Ishikawa (cell line): ENCODE measurements around the gene APOF.

Experiments
- CEBPB ChIP-seq: IDR thresholded peaks from 2 replicates; pipeline ENCODE4 v1.6.1; 2012
- CREB1 ChIP-seq: IDR thresholded peaks from 2 replicates; pipeline ENCODE4 v1.6.1; 2012; ENCODE audit warnings: low read depth
- EGR1 ChIP-seq: IDR thresholded peaks from 2 replicates; pipeline ENCODE4 v1.6.1; 2012
- EP300 ChIP-seq: IDR thresholded peaks from 2 replicates; pipeline ENCODE4 v1.6.1; 2012; ENCODE audit warnings: borderline replicate concordance
- FOXM1 ChIP-seq: IDR thresholded peaks from 2 replicates; pipeline ENCODE4 v1.6.1; 2012; ENCODE audit warnings: low read depth, borderline replicate concordance
- NFIC ChIP-seq: IDR thresholded peaks from 2 replicates; pipeline ENCODE4 v1.6.1; 2012
- TAF1 ChIP-seq: IDR thresholded peaks from 2 replicates; pipeline ENCODE4 v1.6.1; 2012; ENCODE audit warnings: low read depth, mild to moderate bottlenecking
- YY1 ChIP-seq: IDR thresholded peaks from 2 replicates; pipeline ENCODE4 v1.6.1; 2012; ENCODE audit warnings: low read depth
- ZBTB7A ChIP-seq: IDR thresholded peaks from 2 replicates; pipeline ENCODE4 v1.6.1; 2012; ENCODE audit warnings: low read depth
- TF ChIP-seq, protein P1 (sequence below): IDR thresholded peaks from 2 replicates; pipeline ENCODE4 v1.6.1; 2012
- TF ChIP-seq, protein P2 (sequence below): IDR thresholded peaks from 2 replicates; pipeline ENCODE4 v1.6.1; 2012; ENCODE audit warnings: low read depth, mild to moderate bottlenecking

DNA sequence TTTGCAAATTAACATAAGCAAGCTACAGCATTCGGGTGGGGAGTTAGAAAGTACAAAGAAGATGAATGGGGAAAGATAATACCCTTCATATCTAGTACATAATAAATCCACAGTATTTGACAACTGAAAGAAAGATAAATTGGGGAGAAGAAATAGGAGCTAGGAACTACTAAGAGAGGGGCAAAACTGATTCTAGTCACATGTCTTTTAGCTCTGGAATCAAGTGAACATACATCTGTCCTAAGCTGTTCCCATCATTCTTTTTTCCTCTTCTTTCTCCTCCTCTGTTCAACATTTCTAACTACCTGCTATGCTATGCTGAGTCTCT lies 15.3 kb upstream of the APOF start:
- TF ChIP-seq TAF1 (no peak), EGR1 (no peak), YY1 (no peak), EP300 (no peak), CEBPB (no peak), CREB1 (no peak), NFIC (no peak), ZBTB7A (no peak), FOXM1 (no peak)
- TF ChIP-seq, protein P1, sequence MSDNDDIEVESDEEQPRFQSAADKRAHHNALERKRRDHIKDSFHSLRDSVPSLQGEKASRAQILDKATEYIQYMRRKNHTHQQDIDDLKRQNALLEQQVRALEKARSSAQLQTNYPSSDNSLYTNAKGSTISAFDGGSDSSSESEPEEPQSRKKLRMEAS = no peak
- TF ChIP-seq, protein P2, sequence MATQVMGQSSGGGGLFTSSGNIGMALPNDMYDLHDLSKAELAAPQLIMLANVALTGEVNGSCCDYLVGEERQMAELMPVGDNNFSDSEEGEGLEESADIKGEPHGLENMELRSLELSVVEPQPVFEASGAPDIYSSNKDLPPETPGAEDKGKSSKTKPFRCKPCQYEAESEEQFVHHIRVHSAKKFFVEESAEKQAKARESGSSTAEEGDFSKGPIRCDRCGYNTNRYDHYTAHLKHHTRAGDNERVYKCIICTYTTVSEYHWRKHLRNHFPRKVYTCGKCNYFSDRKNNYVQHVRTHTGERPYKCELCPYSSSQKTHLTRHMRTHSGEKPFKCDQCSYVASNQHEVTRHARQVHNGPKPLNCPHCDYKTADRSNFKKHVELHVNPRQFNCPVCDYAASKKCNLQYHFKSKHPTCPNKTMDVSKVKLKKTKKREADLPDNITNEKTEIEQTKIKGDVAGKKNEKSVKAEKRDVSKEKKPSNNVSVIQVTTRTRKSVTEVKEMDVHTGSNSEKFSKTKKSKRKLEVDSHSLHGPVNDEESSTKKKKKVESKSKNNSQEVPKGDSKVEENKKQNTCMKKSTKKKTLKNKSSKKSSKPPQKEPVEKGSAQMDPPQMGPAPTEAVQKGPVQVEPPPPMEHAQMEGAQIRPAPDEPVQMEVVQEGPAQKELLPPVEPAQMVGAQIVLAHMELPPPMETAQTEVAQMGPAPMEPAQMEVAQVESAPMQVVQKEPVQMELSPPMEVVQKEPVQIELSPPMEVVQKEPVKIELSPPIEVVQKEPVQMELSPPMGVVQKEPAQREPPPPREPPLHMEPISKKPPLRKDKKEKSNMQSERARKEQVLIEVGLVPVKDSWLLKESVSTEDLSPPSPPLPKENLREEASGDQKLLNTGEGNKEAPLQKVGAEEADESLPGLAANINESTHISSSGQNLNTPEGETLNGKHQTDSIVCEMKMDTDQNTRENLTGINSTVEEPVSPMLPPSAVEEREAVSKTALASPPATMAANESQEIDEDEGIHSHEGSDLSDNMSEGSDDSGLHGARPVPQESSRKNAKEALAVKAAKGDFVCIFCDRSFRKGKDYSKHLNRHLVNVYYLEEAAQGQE = no peak
